Thoracic aorta (tissue), 2 donors: ENCODE results near the gene PCDH15. TPM values are rescaled to one million over a fixed set of nuclear protein-coding genes. Genes with fewer than 3 reads are reported as not detected.

ENCODE experiments used
- ATAC-seq: fragments of 150-250 bp; one replicate; pipeline ENCODE4 v1.8.0; 2017; ENCODE audit warnings: low read depth; ENCODE audit not compliant: insufficient number of reproducible peaks, low FRiP score
- DNase-seq: peaks from one replicate; pipeline ENCODE4 v3.0.0-alpha.2; 2020; ENCODE audit warnings: low spot score
- H3K27ac ChIP-seq, 2 donors: fragments of 200-600 bp; sonication (generic); 1 replicate in 1 of 2; 2 replicates in 1 of 2; pipeline ENCODE4 v1.5.1; 2016; ENCODE audit warnings: mild to moderate bottlenecking in 2 of 2, moderate library complexity in 2 of 2
- H3K27me3 ChIP-seq: fragments of 200-600 bp; sonication (generic); replicated peaks from 2 replicates; pipeline ENCODE4 v1.6.0; 2016; ENCODE audit warnings: mild to moderate bottlenecking; ENCODE audit not compliant: insufficient read depth
- H3K36me3 ChIP-seq: fragments of 200-600 bp; sonication (generic); one replicate; pipeline ENCODE4 v1.5.1; 2016
- H3K4me1 ChIP-seq, 2 donors: fragments of 200-600 bp; sonication (generic); 1 replicate in 1 of 2; 2 replicates in 1 of 2; pipeline versions ENCODE4 v1.5.1 to v1.6.0; 2016; ENCODE audit warnings: low read depth in 2 of 2, mild to moderate bottlenecking in 1 of 2; ENCODE audit not compliant: control insufficient read depth in 1 of 2
- H3K4me3 ChIP-seq: fragments of 200-600 bp; sonication (generic); 2 replicates; pipeline ENCODE4 v1.5.1; 2016; ENCODE audit warnings: mild to moderate bottlenecking
- H3K9me3 ChIP-seq: fragments of 200-600 bp; sonication (generic); 2 replicates; pipeline ENCODE4 v1.5.1; 2016
- total RNA-seq, 2 donors: library from RNA; depleted of rRNA; stranded (reverse); fragments of >200 nt; gene quantifications; one replicate each; pipeline versions ENCODE4 v1.1.0 to v1.2.3, GENCODE V29; 2016
- TF ChIP-seq, protein P1 (sequence below): fragments of 200-600 bp; sonication (generic); IDR thresholded peaks from one replicate; pipeline ENCODE4 v1.5.1; 2019; ENCODE audit warnings: antibody characterized with exemption

Gene PCDH15
- total RNA-seq, 2 donors from 2014 or later: 0.49 to 0.95 TPM

DNA sequence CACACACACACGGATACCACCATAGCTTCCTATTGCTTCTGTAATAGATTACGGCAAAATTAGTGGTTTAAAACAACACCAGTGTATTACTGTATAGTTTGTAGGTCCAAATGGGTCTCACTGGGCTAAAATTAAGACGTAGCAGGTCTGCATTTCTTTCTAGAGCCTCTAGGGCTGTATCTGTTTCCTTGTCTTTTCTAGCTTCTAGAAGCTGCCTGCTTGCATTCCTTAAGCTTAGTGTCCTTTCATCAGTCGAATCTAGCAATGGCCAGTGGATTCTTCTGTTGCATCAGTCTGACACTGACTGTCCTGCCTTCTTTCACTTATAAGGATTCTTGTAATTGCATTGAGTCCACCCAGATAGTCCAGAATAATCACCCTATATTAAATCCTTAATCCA lies 882.3 kb downstream of the PCDH15 start:
- DNase-seq (no peak), ATAC-seq (no peak)
- H3K4me3 ChIP-seq: no peak overlapping the region
- TF ChIP-seq, protein P1, sequence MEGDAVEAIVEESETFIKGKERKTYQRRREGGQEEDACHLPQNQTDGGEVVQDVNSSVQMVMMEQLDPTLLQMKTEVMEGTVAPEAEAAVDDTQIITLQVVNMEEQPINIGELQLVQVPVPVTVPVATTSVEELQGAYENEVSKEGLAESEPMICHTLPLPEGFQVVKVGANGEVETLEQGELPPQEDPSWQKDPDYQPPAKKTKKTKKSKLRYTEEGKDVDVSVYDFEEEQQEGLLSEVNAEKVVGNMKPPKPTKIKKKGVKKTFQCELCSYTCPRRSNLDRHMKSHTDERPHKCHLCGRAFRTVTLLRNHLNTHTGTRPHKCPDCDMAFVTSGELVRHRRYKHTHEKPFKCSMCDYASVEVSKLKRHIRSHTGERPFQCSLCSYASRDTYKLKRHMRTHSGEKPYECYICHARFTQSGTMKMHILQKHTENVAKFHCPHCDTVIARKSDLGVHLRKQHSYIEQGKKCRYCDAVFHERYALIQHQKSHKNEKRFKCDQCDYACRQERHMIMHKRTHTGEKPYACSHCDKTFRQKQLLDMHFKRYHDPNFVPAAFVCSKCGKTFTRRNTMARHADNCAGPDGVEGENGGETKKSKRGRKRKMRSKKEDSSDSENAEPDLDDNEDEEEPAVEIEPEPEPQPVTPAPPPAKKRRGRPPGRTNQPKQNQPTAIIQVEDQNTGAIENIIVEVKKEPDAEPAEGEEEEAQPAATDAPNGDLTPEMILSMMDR: no peak
- H3K36me3 ChIP-seq: no peaks in the 10 kb centered on the region
- H3K4me1 ChIP-seq: no peaks in the 10 kb centered on the region
- H3K27me3 ChIP-seq: no peaks in the 10 kb centered on the region
- no peak overlapping the region for H3K27ac ChIP-seq
- no peaks in the 10 kb centered on the region for H3K9me3 ChIP-seq

DNA sequence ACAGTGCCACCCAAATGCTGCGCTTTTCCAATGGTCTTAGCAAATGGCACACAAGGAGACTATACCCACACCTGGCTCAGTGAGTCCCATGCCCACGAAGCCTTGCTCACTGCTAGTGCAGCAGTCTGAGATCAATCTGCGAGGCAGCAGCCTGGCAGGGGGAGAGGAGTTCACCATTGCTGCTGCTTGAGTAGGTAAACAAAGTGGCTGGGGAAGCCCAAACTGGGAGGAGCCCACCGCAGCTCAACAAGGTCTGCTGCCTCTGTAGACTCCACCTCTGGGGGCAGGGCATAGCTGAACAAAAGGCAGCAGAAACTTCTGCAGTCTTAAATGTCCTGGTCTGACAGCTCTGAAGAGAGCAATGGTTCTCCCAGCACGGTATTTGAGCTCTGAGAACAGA lies 891.2 kb downstream of the PCDH15 start:
- no peak for DNase-seq
- no peaks in the 10 kb centered on the region for H3K36me3 ChIP-seq
- H3K27ac ChIP-seq: no peak overlapping the region
- H3K9me3 ChIP-seq: no peaks in the 10 kb centered on the region
- H3K27me3 ChIP-seq: no peaks in the 10 kb centered on the region
- no peak overlapping the region for H3K4me3 ChIP-seq
- no peaks in the 10 kb centered on the region for H3K4me1 ChIP-seq
- TF ChIP-seq, protein P1: no peak
- ATAC-seq: no peak

DNA sequence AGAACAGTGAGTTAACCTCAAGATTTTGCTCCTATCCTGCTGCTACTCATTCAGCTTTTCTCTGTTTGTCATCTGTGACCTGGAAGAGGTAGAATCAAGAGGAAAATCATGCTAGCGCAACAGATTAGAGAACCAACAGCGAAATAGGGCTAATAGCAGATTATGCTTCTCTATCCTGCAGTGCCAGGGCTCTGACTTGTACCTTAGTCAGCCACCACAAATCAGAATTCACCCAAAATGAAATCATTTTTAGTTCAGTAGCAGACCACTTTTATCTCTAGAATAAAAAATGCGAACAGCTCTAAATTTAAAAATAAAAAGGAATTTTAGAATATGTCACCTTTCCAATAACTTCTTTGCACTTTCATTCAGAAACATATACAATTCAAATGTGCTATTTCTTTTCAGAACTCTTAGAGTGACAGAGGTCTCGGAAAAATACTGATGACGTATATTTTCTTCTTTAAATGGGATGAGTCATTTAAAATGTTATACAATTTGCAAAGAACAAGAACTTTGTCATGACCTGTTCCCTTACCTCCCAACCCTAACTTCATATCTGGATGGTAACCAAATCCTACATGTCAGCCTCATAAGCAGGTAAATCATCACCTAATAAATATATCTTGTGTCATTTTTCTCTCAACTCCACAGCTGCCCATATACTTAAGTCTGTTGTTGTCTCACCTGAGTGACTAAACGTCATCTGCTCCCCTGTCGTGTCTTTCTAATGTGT lies 896.4 kb downstream of the PCDH15 start:
- TF ChIP-seq, protein P1: no peak
- no peak for ATAC-seq

DNA sequence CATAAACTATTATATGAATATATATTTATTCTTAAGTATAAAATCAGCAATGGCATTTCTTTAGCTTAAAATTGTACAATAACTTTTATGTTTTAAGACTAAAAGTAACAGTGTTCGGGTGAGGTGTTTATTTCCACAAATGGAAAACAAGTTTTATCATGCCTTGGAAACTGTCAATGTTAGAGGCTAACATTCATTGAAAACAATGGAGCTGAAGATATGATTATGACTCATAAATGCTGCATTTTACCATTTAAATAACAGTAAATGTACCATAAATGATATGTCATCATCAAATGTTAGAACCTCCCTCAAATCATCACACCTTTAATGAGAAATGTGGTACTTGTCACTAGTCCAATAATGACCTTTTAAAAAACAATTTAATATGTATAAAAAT lies 897.3 kb downstream of the PCDH15 start:
- no peaks in the 10 kb centered on the region for H3K4me1 ChIP-seq
- TF ChIP-seq, protein P1: no peak
- H3K27me3 ChIP-seq: no peaks in the 10 kb centered on the region
- H3K36me3 ChIP-seq: no peaks in the 10 kb centered on the region
- no peak overlapping the region for H3K27ac ChIP-seq
- ATAC-seq (no peak), DNase-seq (no peak)
- no peak overlapping the region for H3K4me3 ChIP-seq
- H3K9me3 ChIP-seq: no peaks in the 10 kb centered on the region

More for the DNA sequence above, 896.4 kb downstream of the PCDH15 start:
- no peak overlapping the region for H3K4me3 ChIP-seq
- no peaks in the 10 kb centered on the region for H3K36me3 ChIP-seq
- no peaks in the 10 kb centered on the region for H3K9me3 ChIP-seq
- H3K27me3 ChIP-seq: no peaks in the 10 kb centered on the region
- no peak overlapping the region for H3K27ac ChIP-seq
- no peaks in the 10 kb centered on the region for H3K4me1 ChIP-seq
- no peak for DNase-seq

DNA sequence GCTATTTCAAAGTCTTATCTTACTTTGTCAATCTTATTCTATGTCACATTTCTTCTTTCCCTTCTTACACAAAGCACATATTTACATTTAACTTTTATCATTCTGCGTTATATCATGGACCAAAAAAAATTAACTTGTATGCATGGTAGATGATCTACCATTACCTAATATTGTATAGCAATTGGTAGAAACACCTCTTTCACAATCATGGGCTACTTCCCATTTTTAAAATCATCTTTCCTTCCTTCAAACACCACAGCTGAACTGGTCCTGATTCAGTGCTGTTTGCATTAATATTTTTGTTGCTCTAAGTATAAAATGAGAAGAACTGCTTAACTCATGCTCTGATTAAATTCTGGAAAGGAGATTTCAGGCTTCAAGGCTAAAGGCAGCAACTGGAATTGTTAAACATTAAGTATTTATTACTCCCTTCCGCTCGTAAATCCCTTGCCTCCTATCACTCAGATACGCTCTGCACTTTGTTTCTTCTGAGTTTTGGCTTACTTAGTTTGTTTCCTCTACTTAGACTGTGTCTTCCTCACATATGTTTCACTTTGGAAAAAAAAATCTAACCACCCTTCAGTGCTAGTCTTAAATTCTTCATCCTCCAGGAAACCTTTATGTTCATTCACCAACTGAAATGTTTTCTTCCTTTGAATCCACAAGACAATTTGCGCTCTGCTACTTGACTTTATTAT lies 901.4 kb downstream of the PCDH15 start:
- Histone ChIP-seq H3K4me1 (no peaks in the 10 kb centered on the region), H3K27ac (no peak overlapping the region), H3K9me3 (no peaks in the 10 kb centered on the region), H3K4me3 (no peak overlapping the region), H3K36me3 (no peaks in the 10 kb centered on the region), H3K27me3 (no peaks in the 10 kb centered on the region)
- no peak for DNase-seq
- ATAC-seq: no peak
- TF ChIP-seq, protein P1: no peak
